Smooth muscle cell (in vitro differentiated cells): ENCODE measurements around the gene RNF103. TPM values are rescaled to one million over a fixed set of nuclear protein-coding genes. Genes with fewer than 3 reads are reported as not detected.

ENCODE experiments used
- polyA plus RNA-seq: library from polyadenylated mRNA; unstranded; fragments of >200 nt; fragmentation: Nextera tagmentation; extraction: Ambion mirVana; gene quantifications from 2 replicates; pipeline ENCODE4 v1.2.1, GENCODE V29; 2016
- total RNA-seq: library from RNA; depleted of rRNA; stranded (reverse); fragments of >200 nt; gene quantifications from 2 replicates; pipeline ENCODE4 v1.2.3, GENCODE V29; 2014

Gene RNF103
- total and polyA plus RNA-seq, 2 experiments from 2014 or later = 14.8 to 21.5 TPM

Other genes with a start within 250 kb of the RNF103 start
- gene KDM3A, start 182.5 kb downstream of the RNF103 start, total RNA-seq = 57.5 and 71.9 TPM in 2 replicates
- gene KDM3A, start 182.5 kb downstream of the RNF103 start, polyA plus RNA-seq = 19.6 and 24.6 TPM in 2 replicates
- 41.5 and 57.7 TPM in 2 replicates for gene CHMP3, start 60.4 kb downstream of the RNF103 start, total RNA-seq
- gene CHMP3, start 60.4 kb downstream of the RNF103 start, polyA plus RNA-seq = 42.9 and 48.9 TPM in 2 replicates
- gene RMND5A, start 96.4 kb upstream of the RNF103 start, total RNA-seq = 21.8 and 26.8 TPM in 2 replicates
- gene RMND5A, start 96.4 kb upstream of the RNF103 start, polyA plus RNA-seq = 6.0 and 6.9 TPM in 2 replicates
- gene CD8A, start 167.0 kb upstream of the RNF103 start, total RNA-seq = not detected in 2 replicates
- 0.40 TPM in 1 of 2 replicates, not detected in the other for gene CD8A, start 167.0 kb upstream of the RNF103 start, polyA plus RNA-seq
- not detected in 2 replicates for gene CD8B, start 238.0 kb upstream of the RNF103 start, total RNA-seq
- gene CD8B, start 238.0 kb upstream of the RNF103 start, polyA plus RNA-seq = not detected in 2 replicates